Measurements from ENCODE around the gene CCDC97.
A peak's percentile ranks its signal among the peaks of the same experiment; 100 is the strongest.

The CCDC97 gene

GRCh38 chr19:41298348-41298964 is 11.5 kb upstream of the CCDC97 start:
- no peak for DNase-seq

- no peak for DNase-seq
Observed at GRCh38 chr19:41299046-41299754, 10.8 kb upstream of the CCDC97 start.

- DNase-seq = no peak
Observed at GRCh38 chr19:41299755-41300089, 10.2 kb upstream of the CCDC97 start.

- DNase-seq = no peak
Observed at GRCh38 chr19:41300555-41300954, 9.4 kb upstream of the CCDC97 start.

GRCh38 chr19:41302624-41303351 is 7.2 kb upstream of the CCDC97 start:
- peak; percentile 83 to 87 for DNase-seq

GRCh38 chr19:41303954-41304353 is 6.0 kb upstream of the CCDC97 start:
- no peak for DNase-seq

- no peak for DNase-seq
Observed at GRCh38 chr19:41304706-41305483, 5.1 kb upstream of the CCDC97 start.

- DNase-seq = no peak
Observed at GRCh38 chr19:41305927-41306793, 3.8 kb upstream of the CCDC97 start.

GRCh38 chr19:41307090-41307875 is 2.7 kb upstream of the CCDC97 start:
- no peak for DNase-seq

GRCh38 chr19:41307954-41308449 is 2.0 kb upstream of the CCDC97 start:
- no peak for DNase-seq

- peak; percentile 97 to 99 for DNase-seq
Observed at GRCh38 chr19:41308450-41309179, 1.4 kb upstream of the CCDC97 start.

GRCh38 chr19:41309180-41310032 is 566 bp upstream of the CCDC97 start:
- peak; percentile 53 to 57 for DNase-seq

GRCh38 chr19:41311072-41311471 is 1.1 kb downstream of the CCDC97 start:
- no peak for DNase-seq

GRCh38 chr19:41311613-41312012 is 1.6 kb downstream of the CCDC97 start:
- DNase-seq = no peak

GRCh38 chr19:41316306-41316920 is 6.4 kb downstream of the CCDC97 start:
- no peak for DNase-seq

GRCh38 chr19:41318696-41319499 is 8.9 kb downstream of the CCDC97 start:
- no peak for DNase-seq

- DNase-seq = no peak
Observed at GRCh38 chr19:41319500-41320184, 9.7 kb downstream of the CCDC97 start.

GRCh38 chr19:41320185-41320518 is 10.2 kb downstream of the CCDC97 start:
- no peak for DNase-seq

Measured in activated T-cell treated with anti-CD3 and anti-CD28 coated beads, Interleukin-2, amount 50 U/mL, for 48 hours (primary cell).